H1 (cell line): ENCODE measurements around the gene MPZL3. TPM values are rescaled to one million over a fixed set of nuclear protein-coding genes. Genes with fewer than 3 reads are reported as not detected.

ENCODE experiments used
- CTCF ChIA-PET: fragments of 300-600 bp; sonication (Branson Sonifier 250); formaldehyde crosslinking; loops from one replicate; lab custom pipeline; 2021; ENCODE audit not compliant: partially characterized antibody; lab: Charles Lee
- POLR2A ChIA-PET: fragments of 300-600 bp; sonication (Branson Sonifier 250); formaldehyde crosslinking; loops from one replicate; lab custom pipeline; 2021; ENCODE audit warnings: inconsistent platforms; ENCODE audit not compliant: partially characterized antibody; lab: Charles Lee
- DNase-seq, 2 experiments: peaks; one replicate each; pipeline versions ENCODE4 v3.0.0 to v3.0.0-alpha.2; 2010 to 2022; ENCODE audit warnings: low spot score in 2 of 2, low read depth in 1 of 2, mixed read lengths in 1 of 2
- FAIRE-seq: peaks from 2 replicates; lab custom pipeline; 2011; peaks lifted over from hg19 to GRCh38; lab: Jason Lieb, UNC
- H2AFZ ChIP-seq: 2 replicates; pipeline ENCODE4 v1.8.1; 2012; ENCODE audit warnings: low read length, inconsistent platforms
- H2AK5ac ChIP-seq: 2 replicates; pipeline ENCODE4 v1.6.1; 2013; ENCODE audit warnings: low read depth, low read length
- H2BK120ac ChIP-seq: replicated peaks from 2 replicates; pipeline ENCODE3; 2013; ENCODE audit warnings: low read depth, low read length, inconsistent platforms
- H2BK12ac ChIP-seq: 2 replicates; pipeline ENCODE4 v1.6.1; 2013; ENCODE audit warnings: low read depth, low read length
- H2BK15ac ChIP-seq: 2 replicates; pipeline ENCODE4 v1.6.1; 2013; ENCODE audit warnings: low read length
- H2BK20ac ChIP-seq: 2 replicates; pipeline ENCODE4 v1.6.1; 2013; ENCODE audit warnings: low read length
- H2BK5ac ChIP-seq: 2 replicates; pipeline ENCODE4 v1.6.1; 2013; ENCODE audit warnings: low read depth, low read length
- H3K14ac ChIP-seq: 2 replicates; pipeline ENCODE4 v1.6.1; 2013; ENCODE audit warnings: inconsistent platforms; ENCODE audit not compliant: insufficient read length
- H3K18ac ChIP-seq: 2 replicates; pipeline ENCODE4 v1.6.1; 2013; ENCODE audit warnings: low read length; ENCODE audit errors: extremely low read depth
- H3K23ac ChIP-seq: 2 replicates; pipeline ENCODE4 v1.6.1; 2013; ENCODE audit warnings: inconsistent platforms; ENCODE audit not compliant: insufficient read length
- H3K23me2 ChIP-seq: 2 replicates; pipeline ENCODE4 v1.6.1; 2013; ENCODE audit warnings: low read depth, low read length
- H3K27ac ChIP-seq: 2 replicates; pipeline ENCODE4 v1.6.1; 2011; ENCODE audit warnings: low read depth, low read length, inconsistent platforms
- H3K27me3 ChIP-seq, 4 experiments: replicated peaks in 1 of 4; 1 replicate in 1 of 4; 2 replicates in 3 of 4; pipeline versions ENCODE4 v1.6.1 to v1.8.1; 2011 to 2013; ENCODE audit warnings: low read length in 3 of 4, mild to moderate bottlenecking in 3 of 4, inconsistent platforms in 2 of 4, mixed read lengths in 2 of 4, moderate library complexity in 1 of 4; ENCODE audit not compliant: control insufficient read depth in 3 of 4, insufficient read depth in 3 of 4; ENCODE audit errors: extremely low read depth in 1 of 4
- H3K36me3 ChIP-seq, 4 experiments: 2 replicates each; pipeline versions ENCODE4 v1.6.1 to v1.8.1; 2011 to 2013; ENCODE audit warnings: mild to moderate bottlenecking in 4 of 4, low read length in 3 of 4, moderate library complexity in 2 of 4, control low read depth in 1 of 4, inconsistent platforms in 1 of 4; ENCODE audit not compliant: insufficient read depth in 4 of 4, control insufficient read depth in 2 of 4
- H3K4ac ChIP-seq: replicated peaks from 2 replicates; pipeline ENCODE3; 2013; ENCODE audit warnings: low read length, low read depth, mixed read lengths, inconsistent platforms; ENCODE audit not compliant: insufficient read length
- H3K4me1 ChIP-seq, 4 experiments: replicated peaks in 1 of 4; 1 replicate in 1 of 4; 2 replicates in 3 of 4; pipeline versions ENCODE4 v1.6.1 to v1.8.1; 2011 to 2013; ENCODE audit warnings: low read length in 3 of 4, inconsistent platforms in 2 of 4, mixed read lengths in 1 of 4; ENCODE audit not compliant: insufficient read depth in 4 of 4, control insufficient read depth in 3 of 4
- H3K4me2 ChIP-seq, 2 experiments: 2 replicates each; pipeline versions ENCODE4 v1.6.1 to v1.8.1; 2011 to 2013; ENCODE audit warnings: low read depth in 2 of 2, low read length in 2 of 2, control low read depth in 1 of 2, inconsistent platforms in 1 of 2, mild to moderate bottlenecking in 1 of 2; ENCODE audit not compliant: insufficient read depth in 1 of 2
- H3K4me3 ChIP-seq, 4 experiments: fragments of 200-600, 300-600 bp in 1 of 4; sonication (generic), shearing (Covaris generic), sonication (Bioruptor Twin) in 1 of 4; 2 replicates each; pipeline versions ENCODE4 v1.5.1 to v1.8.1; 2011 to 2016; ENCODE audit warnings: low read length in 4 of 4, low read depth in 3 of 4, control low read depth in 2 of 4, inconsistent platforms in 2 of 4, mild to moderate bottlenecking in 2 of 4, mixed read lengths in 1 of 4, moderate library complexity in 1 of 4; ENCODE audit not compliant: insufficient read depth in 2 of 4; ENCODE audit errors: extremely low read depth in 1 of 4
- H3K56ac ChIP-seq: replicated peaks from 2 replicates; pipeline ENCODE3; 2013; ENCODE audit warnings: low read depth, mild to moderate bottlenecking, mixed read lengths, low read length, inconsistent platforms; ENCODE audit not compliant: insufficient read length
- H3K79me1 ChIP-seq: 2 replicates; pipeline ENCODE4 v1.6.1; 2013; ENCODE audit warnings: low read depth, low read length, control low read depth
- H3K79me2 ChIP-seq, 2 experiments: 2 replicates each; pipeline versions ENCODE4 v1.6.1 to v1.8.1; 2012 to 2013; ENCODE audit warnings: low read length in 2 of 2, mild to moderate bottlenecking in 2 of 2, inconsistent platforms in 1 of 2; ENCODE audit not compliant: insufficient read depth in 2 of 2, control insufficient read depth in 1 of 2
- H3K9ac ChIP-seq, 4 experiments: replicated peaks in 1 of 4; 1 replicate in 1 of 4; 2 replicates in 3 of 4; pipeline versions ENCODE4 v1.6.1 to v1.8.1; 2011 to 2013; ENCODE audit warnings: low read depth in 3 of 4, low read length in 3 of 4, control low read depth in 2 of 4, mild to moderate bottlenecking in 2 of 4, moderate library complexity in 2 of 4, inconsistent platforms in 1 of 4; ENCODE audit errors: extremely low read depth in 1 of 4
- H3K9me3 ChIP-seq, 2 experiments: 2 replicates each; pipeline versions ENCODE4 v1.6.1 to v1.8.1; 2012 to 2013; ENCODE audit warnings: mild to moderate bottlenecking in 2 of 2, moderate library complexity in 2 of 2, control low read depth in 1 of 2, inconsistent platforms in 1 of 2, low read depth in 1 of 2, low read length in 1 of 2, mixed read lengths in 1 of 2; ENCODE audit not compliant: insufficient read depth in 2 of 2
- H4K20me1 ChIP-seq, 2 experiments: replicated peaks in 1 of 2; 2 replicates each; pipeline versions ENCODE3 to v1.8.1; 2011 to 2013; ENCODE audit warnings: inconsistent platforms in 2 of 2, low read length in 2 of 2, mild to moderate bottlenecking in 1 of 2; ENCODE audit not compliant: insufficient read depth in 2 of 2, control insufficient read depth in 1 of 2
- H4K5ac ChIP-seq: 2 replicates; pipeline ENCODE4 v1.6.1; 2013; ENCODE audit warnings: low read length, low read depth, mixed read lengths, inconsistent platforms; ENCODE audit not compliant: insufficient read length
- H4K8ac ChIP-seq: 2 replicates; pipeline ENCODE4 v1.8.0; 2013; ENCODE audit warnings: mild to moderate bottlenecking, moderate library complexity, low read length, inconsistent platforms; ENCODE audit not compliant: insufficient read depth; ENCODE audit errors: extremely low read depth
- H4K91ac ChIP-seq: replicated peaks from 2 replicates; pipeline ENCODE3; 2013; ENCODE audit warnings: low read length, mixed read lengths, inconsistent platforms; ENCODE audit not compliant: insufficient read length
- ASH2L ChIP-seq: fragments of 200-600, 300-600 bp; sonication (generic); IDR thresholded peaks from one replicate; pipeline ENCODE4 v1.7.1; 2017; ENCODE audit warnings: low read length
- ATF3 ChIP-seq: IDR thresholded peaks from 2 replicates; pipeline ENCODE4 v1.6.1; 2011; ENCODE audit warnings: low read depth, mild to moderate bottlenecking, low read length; ENCODE audit not compliant: insufficient read depth
- CHD1 ChIP-seq: IDR thresholded peaks from 2 replicates; pipeline ENCODE4 v1.6.1; 2012; ENCODE audit warnings: low read depth, low read length, improper control_type of control experiment
- CTCF ChIP-seq, 3 experiments: IDR thresholded peaks; 1 replicate in 2 of 3; 2 replicates in 1 of 3; pipeline versions ENCODE4 v1.5.1 to v1.6.1; 2011; ENCODE audit warnings: low read length in 3 of 3, mild to moderate bottlenecking in 3 of 3, inconsistent platforms in 2 of 3, low read depth in 1 of 3, moderate library complexity in 1 of 3; ENCODE audit not compliant: insufficient read depth in 1 of 3; ENCODE audit errors: control extremely low read depth in 1 of 3
- EGR1 ChIP-seq: IDR thresholded peaks from 2 replicates; pipeline ENCODE4 v1.6.1; 2011; ENCODE audit warnings: low read depth, low read length, borderline replicate concordance
- JUND ChIP-seq: IDR thresholded peaks from 2 replicates; pipeline ENCODE4 v1.6.1; 2011; ENCODE audit warnings: mild to moderate bottlenecking, improper control_type of control experiment, low read length
- PHF8 ChIP-seq: fragments of 200-600 bp; sonication (generic); conservative IDR thresholded peaks from 2 replicates; pipeline ENCODE4 v1.7.1; 2012; ENCODE audit warnings: low read depth, mild to moderate bottlenecking, inconsistent platforms, low read length, moderate library complexity
- RNF2 ChIP-seq: fragments of 200-900, 300-1000 bp; sonication (generic); IDR thresholded peaks from 2 replicates; pipeline ENCODE4 v1.7.1; 2016; ENCODE audit warnings: borderline replicate concordance, low read depth, mild to moderate bottlenecking, antibody characterized with exemption, low read length; ENCODE audit not compliant: poor library complexity, severe bottlenecking; ENCODE audit errors: missing control alignments
- SRF ChIP-seq: IDR thresholded peaks from 2 replicates; pipeline ENCODE4 v1.6.1; 2011; ENCODE audit warnings: mild to moderate bottlenecking, low read depth, low read length, moderate library complexity
- SUZ12 ChIP-seq: fragments of 200-600 bp; sonication (generic); IDR thresholded peaks from 2 replicates; pipeline ENCODE4 v1.6.1; 2012; ENCODE audit warnings: mild to moderate bottlenecking, inconsistent platforms, low read length, moderate library complexity, mixed read lengths
- TAF7 ChIP-seq: optimal IDR thresholded peaks from 2 replicates; pipeline ENCODE3; 2011; ENCODE audit warnings: low read depth, mild to moderate bottlenecking, inconsistent platforms, low read length, moderate library complexity, borderline replicate concordance
- WGBS, 2 experiments: shearing (Covaris generic) in 1 of 2; methylation state at CpG; one replicate each; pipeline versions ENCODE4 v1.1.6 to v1.1.7; 2013 to 2015; ENCODE audit warnings: low lambda C conversion rate in 2 of 2, mixed read lengths in 2 of 2, inconsistent platforms in 1 of 2, low coverage in 1 of 2, missing lambda C conversion rate in 1 of 2; ENCODE audit not compliant: insufficient replicate concordance in 2 of 2, insufficient coverage in 1 of 2, insufficient read length in 1 of 2; ENCODE audit errors: extremely low coverage in 1 of 2, missing lambda C conversion rate in 1 of 2; 5-methylcytosine and 5-hydroxymethylcytosine counted together
- polyA plus RNA-seq, 7 experiments: library from polyadenylated mRNA; depleted of rRNA in 3 of 7; stranded (reverse) in 5 of 7; unstranded in 2 of 7; fragments of >200 nt in 5 of 7; fragments of 200-250 nt in 2 of 7; gene quantifications; 1 replicate in 5 of 7; 2 replicates in 1 of 7; 4 replicates in 1 of 7; pipeline versions ENCODE4 v1.2.1 to v1.2.3, GENCODE V29; 2011 to 2013; ENCODE audit warnings: missing spikeins in 2 of 7, mixed read lengths in 2 of 7
- total RNA-seq: library from RNA; stranded (reverse); fragmentation: NEBNext Ultra II Directional; extraction: Animal tissue kit (Norgen Biotek cat#: 25700); gene quantifications from 2 replicates; pipeline ENCODE4 v1.2.1, GENCODE V29; 2021

The MPZL3 gene
- total and polyA plus RNA-seq, 2 of the 8 experiments (the other 6 are each of a cell fraction or from before 2014, with no cell fraction given) = 1.1 to 3.9 TPM

GRCh38 chr11:118222437-118222836, 29.7 kb downstream of the MPZL3 start:
- Histone ChIP-seq H3K4ac (no peak overlapping the region), H3K27ac (no peak overlapping the region), H3K36me3 (no peaks in the 10 kb centered on the region), H4K8ac (no peak overlapping the region), H3K23me2 (no peaks in the 10 kb centered on the region), H3K18ac (no peak overlapping the region), H3K9me3 (no peaks in the 10 kb centered on the region), H2BK120ac (no peak overlapping the region), H2BK15ac (no peak overlapping the region)
- no peak for FAIRE-seq
- POLR2A ChIA-PET = no interaction called here
- TF ChIP-seq EGR1 (no peak), JUND (no peak), SUZ12 (no peak), SRF (no peak), ASH2L (no peak), TAF7 (no peak), CHD1 (no peak), ATF3 (no peak), CTCF (IDR thresholded peaks at IDR 0.05; ENCODE audit: control extremely low read depth in 1 of 3, insufficient read depth in 1 of 3, low read depth in 1 of 3, low read length in 3 of 3) (no peak), RNF2 (no peak), PHF8 (no peak)
- TF ChIP-seq, all 59 proteins: peak for 0
- no peak overlapping the region for H2BK20ac ChIP-seq
- H3K4me1 ChIP-seq = peaks cover 0 to 3% (median 0%) of the 10 kb centered on the region in 4 experiments; a peak in 1 of 7 replicates
- no peak overlapping the region for H3K4me2 ChIP-seq
- no peak overlapping the region for H2BK5ac ChIP-seq
- no peak overlapping the region for H3K56ac ChIP-seq
- no peak overlapping the region for H2AFZ ChIP-seq
- H3K14ac ChIP-seq = no peak overlapping the region
- H4K20me1 ChIP-seq = no peaks in the 10 kb centered on the region
- H3K27me3 ChIP-seq = no peaks in the 10 kb centered on the region
- no peak overlapping the region for H2BK12ac ChIP-seq
- no peak overlapping the region for H4K5ac ChIP-seq
- CTCF ChIA-PET = interaction anchor here (0.6 to 1.5 kb wide), 5 partner anchors 15 to 364 kb away, joined by 3 to 6 read pairs (median 3); partner anchors contain the start of gene MPZL2
- no peak for DNase-seq
- no peak overlapping the region for H3K9ac ChIP-seq
- no peak overlapping the region for H4K91ac ChIP-seq
- no peaks in the 10 kb centered on the region for H3K79me1 ChIP-seq
- WGBS, 2 experiments = 69 to 100% methylated on average over 2 to 4 of the region's 4 CpGs
- no peak overlapping the region for H3K23ac ChIP-seq
- H2AK5ac ChIP-seq = no peak overlapping the region
- no peaks in the 10 kb centered on the region for H3K79me2 ChIP-seq
- H3K4me3 ChIP-seq = no peak overlapping the region
